ENCODE data around the gene TM4SF1. TPM values are rescaled to one million over a fixed set of nuclear protein-coding genes. Genes with fewer than 3 reads are reported as not detected.

The TM4SF1 gene
- total and polyA plus RNA-seq, 2 donors (not counting 1 experiment from before 2014, with no cell fraction given): not detected

DNA sequence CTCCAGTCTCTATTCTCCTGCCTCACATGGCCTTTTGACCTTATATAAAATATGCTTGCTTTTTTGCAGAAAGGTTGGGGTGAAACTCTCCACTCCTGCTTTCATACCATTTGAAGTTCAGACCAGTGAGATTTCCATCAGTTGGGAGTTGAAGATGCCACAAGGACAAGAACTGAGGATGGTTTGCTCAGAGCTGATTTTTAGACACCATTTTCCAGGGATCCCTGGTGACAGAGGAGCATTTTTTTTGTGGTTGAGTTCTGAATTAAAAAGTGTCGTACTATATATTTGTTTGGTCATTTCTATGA lies 8.8 kb upstream of the TM4SF1 start:
- Histone ChIP-seq H3K9ac (ENCODE audit: low read length) (no peak overlapping the region), H3K4me2 (replicated peaks; ENCODE audit: low read depth, low read length, poor library complexity, severe bottlenecking) (no peak overlapping the region), H3K27ac (ENCODE audit: low read length in 2 of 2) (no peak overlapping the region), H3K4me3 (ENCODE audit: control extremely low read depth in 1 of 5, extremely low read depth in 1 of 5, insufficient read depth in 1 of 5, low read depth in 2 of 5, low read length in 4 of 5) (no peak overlapping the region), H3K27me3 (replicated peaks in 1 of 4; ENCODE audit: control extremely low read depth in 1 of 4, control insufficient read depth in 3 of 4, insufficient read depth in 4 of 4, low read length in 3 of 4) (no peaks in the 10 kb centered on the region), H3K4me1 (ENCODE audit: control insufficient read depth in 2 of 2, insufficient read depth in 2 of 2, low read length in 2 of 2) (no peaks in the 10 kb centered on the region), H3K79me2 (ENCODE audit: control insufficient read depth, insufficient read depth, low read length) (no peaks in the 10 kb centered on the region), H4K20me1 (ENCODE audit: control insufficient read depth, insufficient read depth, low read length, poor library complexity, severe bottlenecking) (no peaks in the 10 kb centered on the region), H3K9me3 (ENCODE audit: control extremely low read depth in 1 of 3, control insufficient read depth in 2 of 3, insufficient read depth in 1 of 3, low read length in 2 of 3) (no peaks in the 10 kb centered on the region), H2AFZ (ENCODE audit: insufficient read depth, low read depth, low read length, poor library complexity, severe bottlenecking) (no peak overlapping the region), H3K36me3 (replicated peaks in 1 of 2; ENCODE audit: control extremely low read depth in 1 of 2, control insufficient read depth in 1 of 2, extremely low read depth in 1 of 2, insufficient read depth in 2 of 2, low read length in 1 of 2) (no peaks in the 10 kb centered on the region)
- ChIA-PET POLR2A (no interaction called here), CTCF (no interaction called here)
- 100% methylated on average over 1 of the region's 1 CpG for WGBS (ENCODE audit: insufficient coverage)
- ATAC-seq (ENCODE audit: low read depth) (no peak), DNase-seq (no peak)
- Mint-ChIP-seq H3K9me3 (ENCODE audit: insufficient read depth) (no peaks in the 10 kb centered on the region), H3K4me3 (no peak overlapping the region), H3K4me1 (no peaks in the 10 kb centered on the region), H3K27me3 (no peaks in the 10 kb centered on the region), H3K27ac (no peak overlapping the region)
- intact Hi-C loops (cut with micrococcal nuclease): no loop called here
- TF ChIP-seq, protein P1, sequence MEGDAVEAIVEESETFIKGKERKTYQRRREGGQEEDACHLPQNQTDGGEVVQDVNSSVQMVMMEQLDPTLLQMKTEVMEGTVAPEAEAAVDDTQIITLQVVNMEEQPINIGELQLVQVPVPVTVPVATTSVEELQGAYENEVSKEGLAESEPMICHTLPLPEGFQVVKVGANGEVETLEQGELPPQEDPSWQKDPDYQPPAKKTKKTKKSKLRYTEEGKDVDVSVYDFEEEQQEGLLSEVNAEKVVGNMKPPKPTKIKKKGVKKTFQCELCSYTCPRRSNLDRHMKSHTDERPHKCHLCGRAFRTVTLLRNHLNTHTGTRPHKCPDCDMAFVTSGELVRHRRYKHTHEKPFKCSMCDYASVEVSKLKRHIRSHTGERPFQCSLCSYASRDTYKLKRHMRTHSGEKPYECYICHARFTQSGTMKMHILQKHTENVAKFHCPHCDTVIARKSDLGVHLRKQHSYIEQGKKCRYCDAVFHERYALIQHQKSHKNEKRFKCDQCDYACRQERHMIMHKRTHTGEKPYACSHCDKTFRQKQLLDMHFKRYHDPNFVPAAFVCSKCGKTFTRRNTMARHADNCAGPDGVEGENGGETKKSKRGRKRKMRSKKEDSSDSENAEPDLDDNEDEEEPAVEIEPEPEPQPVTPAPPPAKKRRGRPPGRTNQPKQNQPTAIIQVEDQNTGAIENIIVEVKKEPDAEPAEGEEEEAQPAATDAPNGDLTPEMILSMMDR (IDR thresholded peaks at IDR 0.05): no peak

DNA sequence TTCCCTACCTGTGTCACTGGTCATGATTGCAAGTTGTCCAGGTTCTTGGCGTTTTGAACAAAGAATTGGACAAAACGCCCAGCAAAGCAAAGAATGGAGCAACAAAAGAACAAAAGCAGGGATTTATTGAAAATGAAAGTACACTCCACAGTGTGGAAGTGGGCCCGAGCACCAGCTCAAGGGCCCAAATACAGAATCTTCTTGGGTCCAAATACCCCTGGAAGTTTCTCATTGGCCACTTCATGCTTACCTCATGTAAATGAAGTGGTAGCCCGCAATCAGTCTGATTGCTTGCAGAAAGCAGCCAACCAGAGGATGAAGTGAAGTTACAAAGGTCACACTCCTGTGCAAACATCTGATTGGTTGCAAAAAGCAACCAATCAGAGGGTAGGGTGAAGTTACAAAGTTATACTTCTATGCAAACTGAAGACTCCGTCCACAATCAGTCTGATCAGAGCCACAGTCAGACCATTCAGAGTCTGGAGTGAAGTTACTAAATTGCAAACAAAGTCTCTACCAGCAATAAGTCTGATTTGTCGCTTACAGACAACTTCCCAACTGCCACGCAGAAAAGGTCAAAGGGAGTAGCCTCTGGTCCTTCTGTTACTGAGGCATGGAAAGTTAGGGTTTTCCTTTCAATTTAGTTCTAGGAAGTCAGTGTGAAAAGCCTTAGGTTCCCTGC lies 8.3 kb upstream of the TM4SF1 start:
- intact Hi-C loops (cut with micrococcal nuclease): no loop called here
- no peaks in the 10 kb centered on the region for H4K20me1 ChIP-seq (ENCODE audit: control insufficient read depth, insufficient read depth, low read length, poor library complexity, severe bottlenecking)
- no peaks in the 10 kb centered on the region for H3K4me1 ChIP-seq (ENCODE audit: control insufficient read depth in 2 of 2, insufficient read depth in 2 of 2, low read length in 2 of 2)
- no peaks in the 10 kb centered on the region for H3K4me1 Mint-ChIP-seq
- H3K9me3 Mint-ChIP-seq (ENCODE audit: insufficient read depth): no peaks in the 10 kb centered on the region
- whole genome bisulfite sequencing (ENCODE audit: insufficient coverage): 95% methylated on average over 4 of the region's 7 CpGs
- H3K4me2 ChIP-seq (replicated peaks; ENCODE audit: low read depth, low read length, poor library complexity, severe bottlenecking): no peak overlapping the region
- H3K9me3 ChIP-seq (ENCODE audit: control extremely low read depth in 1 of 3, control insufficient read depth in 2 of 3, insufficient read depth in 1 of 3, low read length in 2 of 3): no peaks in the 10 kb centered on the region
- no peak overlapping the region for H2AFZ ChIP-seq (ENCODE audit: insufficient read depth, low read depth, low read length, poor library complexity, severe bottlenecking)
- H3K36me3 ChIP-seq (replicated peaks in 1 of 2; ENCODE audit: control extremely low read depth in 1 of 2, control insufficient read depth in 1 of 2, extremely low read depth in 1 of 2, insufficient read depth in 2 of 2, low read length in 1 of 2): no peaks in the 10 kb centered on the region
- H3K27me3 ChIP-seq (replicated peaks in 1 of 4; ENCODE audit: control extremely low read depth in 1 of 4, control insufficient read depth in 3 of 4, insufficient read depth in 4 of 4, low read length in 3 of 4): no peaks in the 10 kb centered on the region
- H3K9ac ChIP-seq (ENCODE audit: low read length): no peak overlapping the region
- H3K27me3 Mint-ChIP-seq: no peaks in the 10 kb centered on the region
- POLR2A ChIA-PET: no interaction called here
- H3K27ac Mint-ChIP-seq: no peak overlapping the region
- no peak for ATAC-seq (ENCODE audit: low read depth)
- H3K4me3 ChIP-seq (ENCODE audit: control extremely low read depth in 1 of 5, extremely low read depth in 1 of 5, insufficient read depth in 1 of 5, low read depth in 2 of 5, low read length in 4 of 5): no peak overlapping the region
- DNase-seq: no peak
- TF ChIP-seq, protein P1 (IDR thresholded peaks at IDR 0.05): no peak
- TF ChIP-seq EZH2 (IDR thresholded peaks at IDR 0.05; ENCODE audit: borderline replicate concordance, insufficient read depth, low read depth, low read length, poor library complexity, severe bottlenecking): no peak
- no peak overlapping the region for H3K4me3 Mint-ChIP-seq
- H3K27ac ChIP-seq (ENCODE audit: low read length in 2 of 2): no peak overlapping the region
- H3K79me2 ChIP-seq (ENCODE audit: control insufficient read depth, insufficient read depth, low read length): no peaks in the 10 kb centered on the region
- CTCF ChIA-PET: no interaction called here

All from B cell (primary cell).